A549 (cell line): ENCODE results near the gene CWC15. TPM values are rescaled to one million over a fixed set of nuclear protein-coding genes. Genes with fewer than 3 reads are reported as not detected.

Experiments used
- ATAC-seq, 2 experiments: fragments of 200-7000 bp in 1 of 2; fragments of >200 bp in 1 of 2; cut with Nextera tagmentation in 1 of 2; cut with Tn5 transposase in 1 of 2; 3 replicates each; pipeline versions ENCODE4 v1.8.0 to v1.9.1; 2018 to 2020; ENCODE audit warnings: mild to moderate bottlenecking in 1 of 2, moderate library complexity in 1 of 2
- CTCF ChIA-PET: fragments of 300-600 bp; sonication (Branson Sonifier 250); formaldehyde crosslinking; extraction: SDS; loops from one replicate; lab custom pipeline; 2021; ENCODE audit warnings: antibody characterized with exemption, inconsistent platforms; lab: Yijun Ruan, JAX
- POLR2A ChIA-PET: fragments of 350-600 bp; formaldehyde crosslinking; extraction: SDS; loops from one replicate; lab custom pipeline; 2021; ENCODE audit warnings: antibody characterized with exemption, inconsistent platforms; lab: Yijun Ruan, JAX
- DNase-seq, 2 experiments: peaks; one replicate each; pipeline versions ENCODE4 v3.0.0 to v3.0.0-alpha.2; 2011 to 2016; ENCODE audit warnings: low read depth in 1 of 2, low spot score in 1 of 2
- FAIRE-seq: peaks from 2 replicates; lab custom pipeline; 2011; peaks lifted over from hg19 to GRCh38; lab: Jason Lieb, UNC
- H3K27ac ChIP-seq, 2 experiments: fragments of >200 bp; sonication (Bioruptor Twin); formaldehyde crosslinking; 3 replicates each; pipeline ENCODE4 v1.5.1; 2016 to 2017
- H3K4me1 ChIP-seq: fragments of >200 bp; sonication (Bioruptor Twin); formaldehyde crosslinking; 3 replicates; pipeline ENCODE4 v1.6.1; 2016
- H3K4me2 ChIP-seq: fragments of >200 bp; sonication (Bioruptor Twin); formaldehyde crosslinking; 3 replicates; pipeline ENCODE4 v1.6.1; 2016
- H3K4me3 ChIP-seq: fragments of >200 bp; sonication (Bioruptor Twin); formaldehyde crosslinking; 3 replicates; pipeline ENCODE4 v1.5.1; 2016
- H3K9me3 ChIP-seq: fragments of >200 bp; sonication (Bioruptor Twin); formaldehyde crosslinking; 3 replicates; pipeline ENCODE4 v1.6.1; 2016
- BCL3 ChIP-seq: fragments of >200 bp; sonication (Bioruptor Twin); formaldehyde crosslinking; IDR thresholded peaks from 3 replicates; pipeline ENCODE4 v1.6.1; 2016
- BHLHE40 ChIP-seq: IDR thresholded peaks from 2 replicates; pipeline ENCODE4 v1.6.1; 2012; ENCODE audit warnings: low read depth, low read length, inconsistent platforms
- CBX2 ChIP-seq: fragments of 200-600 bp; sonication (generic); IDR thresholded peaks from 2 replicates; pipeline ENCODE4 v1.6.1; 2016; ENCODE audit warnings: low read depth, mild to moderate bottlenecking, borderline replicate concordance
- CBX8 ChIP-seq: fragments of 200-600 bp; sonication (generic); IDR thresholded peaks from 2 replicates; pipeline ENCODE4 v1.6.1; 2016
- CEBPB ChIP-seq, 2 experiments: fragments of >200 bp in 1 of 2; sonication (Bioruptor Twin) in 1 of 2; formaldehyde crosslinking in 1 of 2; IDR thresholded peaks; 2 replicates each; pipeline ENCODE4 v1.6.1; 2012 to 2016
- CHD2 ChIP-seq: fragments of 150-350 bp; IDR thresholded peaks from 2 replicates; pipeline ENCODE4 v1.6.1; 2014; ENCODE audit warnings: low read length; ENCODE audit not compliant: partially characterized antibody
- CHD4 ChIP-seq: fragments of 200-600 bp; sonication (generic); IDR thresholded peaks from 2 replicates; pipeline ENCODE4 v1.6.1; 2016; ENCODE audit warnings: antibody characterized with exemption, mild to moderate bottlenecking, borderline replicate concordance
- EHF ChIP-seq: fragments of 250-450 bp; sonication (Bioruptor Pico); IDR thresholded peaks from 2 replicates; pipeline ENCODE4 v1.5.0; 2020; ENCODE audit warnings: mild to moderate bottlenecking
- EP300 ChIP-seq, 2 experiments: fragments of >200 bp; sonication (Bioruptor Twin); formaldehyde crosslinking; IDR thresholded peaks; 2 replicates in 1 of 2; 3 replicates in 1 of 2; pipeline ENCODE4 v1.6.1; 2016 to 2017
- ESRRA ChIP-seq: fragments of 150-350 bp; IDR thresholded peaks from 2 replicates; pipeline ENCODE4 v1.6.1; 2014; ENCODE audit warnings: mild to moderate bottlenecking, low read length, borderline replicate concordance
- FOSB ChIP-seq: fragments of 250-450 bp; sonication (Bioruptor Pico); IDR thresholded peaks from 2 replicates; pipeline ENCODE4 v1.5.0; 2020; ENCODE audit warnings: mild to moderate bottlenecking, moderate library complexity
- FOSL2 ChIP-seq, 2 experiments: fragments of 450-650 bp in 1 of 2; fragments of >200 bp in 1 of 2; sonication (Bioruptor Twin) in 1 of 2; formaldehyde crosslinking; IDR thresholded peaks; 2 replicates each; pipeline versions ENCODE4 v1.5.0 to v1.6.1; 2016 to 2020; ENCODE audit warnings: mild to moderate bottlenecking in 1 of 2, moderate library complexity in 1 of 2
- HDAC2 ChIP-seq: fragments of 200-600 bp; sonication (generic); IDR thresholded peaks from 2 replicates; pipeline ENCODE4 v1.6.1; 2016
- HEYL ChIP-seq: fragments of 250-450 bp; sonication (Bioruptor Pico); IDR thresholded peaks from 2 replicates; pipeline ENCODE4 v1.8.0; 2021; ENCODE audit warnings: mild to moderate bottlenecking, moderate library complexity
- HOXA7 ChIP-seq: fragments of 250-450 bp; sonication (Bioruptor Pico); IDR thresholded peaks from 2 replicates; pipeline ENCODE4 v1.5.0; 2020; ENCODE audit warnings: mild to moderate bottlenecking, moderate library complexity
- HOXB13 ChIP-seq: fragments of 250-450 bp; sonication (Bioruptor Pico); IDR thresholded peaks from 2 replicates; pipeline ENCODE4 v1.5.0; 2020; ENCODE audit warnings: low read depth, mild to moderate bottlenecking, moderate library complexity
- HOXB5 ChIP-seq: fragments of 250-450 bp; sonication (Bioruptor Pico); IDR thresholded peaks from 2 replicates; pipeline ENCODE4 v1.5.0; 2020; ENCODE audit warnings: mild to moderate bottlenecking, moderate library complexity
- JUNB ChIP-seq: fragments of >200 bp; sonication (Bioruptor Twin); formaldehyde crosslinking; IDR thresholded peaks from 2 replicates; pipeline ENCODE4 v1.6.1; 2016
- RAD21 ChIP-seq, 2 experiments: fragments of >200 bp in 1 of 2; sonication (Bioruptor Twin) in 1 of 2; formaldehyde crosslinking in 1 of 2; IDR thresholded peaks in 1 of 2; conservative IDR thresholded peaks in 1 of 2; 2 replicates in 1 of 2; 3 replicates in 1 of 2; pipeline ENCODE4 v1.6.1; 2012 to 2018; ENCODE audit warnings: inconsistent platforms in 1 of 2
- RFX5 ChIP-seq: fragments of 450-650 bp; IDR thresholded peaks from 2 replicates; pipeline ENCODE4 v1.7.1; 2014; ENCODE audit warnings: antibody characterized with exemption, mild to moderate bottlenecking, moderate library complexity
- SMC3 ChIP-seq: fragments of >200 bp; sonication (Bioruptor Twin); formaldehyde crosslinking; IDR thresholded peaks from 3 replicates; pipeline ENCODE4 v1.6.1; 2018; ENCODE audit warnings: inconsistent platforms
- TFCP2L1 ChIP-seq: fragments of 250-450 bp; sonication (Bioruptor Pico); IDR thresholded peaks from 2 replicates; pipeline ENCODE4 v1.5.0; 2021; ENCODE audit warnings: mild to moderate bottlenecking
- WGBS: methylation state at CpG from one replicate; pipeline ENCODE4 v1.1.6; 2017; ENCODE audit errors: missing lambda C conversion rate; 5-methylcytosine and 5-hydroxymethylcytosine counted together
- polyA plus RNA-seq, 4 experiments: library from polyadenylated mRNA; depleted of rRNA in 3 of 4; stranded (reverse); fragments of >200 nt; fragmentation: RNase III in 1 of 4; extraction: RNeasy Plus Mini Kit Qiagen cat#74134 plus additional on column Dnase treatment in 1 of 4; gene quantifications; 2 replicates in 3 of 4; 3 replicates in 1 of 4; pipeline ENCODE4 v1.2.3, GENCODE V29; 2011 to 2017
- TF ChIP-seq, protein P1 (sequence below): IDR thresholded peaks from 2 replicates; pipeline ENCODE4 v1.6.1; 2012
- TF ChIP-seq, protein P2 (sequence below): fragments of >200 bp; sonication (Bioruptor Twin); formaldehyde crosslinking; IDR thresholded peaks from 2 replicates; pipeline ENCODE4 v1.6.1; 2016
- TF ChIP-seq, protein P3 (sequence below): IDR thresholded peaks from 2 replicates; pipeline ENCODE4 v1.6.1; 2012; ENCODE audit warnings: low read depth, borderline replicate concordance
- TF ChIP-seq, protein P4 (sequence below): IDR thresholded peaks from 2 replicates; pipeline ENCODE4 v1.6.1; 2012
- TF ChIP-seq, protein P5 (sequence below): fragments of 450-650 bp; IDR thresholded peaks from 2 replicates; pipeline ENCODE4 v1.6.1; 2014; ENCODE audit warnings: antibody characterized with exemption

CWC15 gene
- polyA plus RNA-seq, 2 of the 4 experiments (the other 2 are of a cell fraction) = 37.6 to 42.8 TPM

DNA sequence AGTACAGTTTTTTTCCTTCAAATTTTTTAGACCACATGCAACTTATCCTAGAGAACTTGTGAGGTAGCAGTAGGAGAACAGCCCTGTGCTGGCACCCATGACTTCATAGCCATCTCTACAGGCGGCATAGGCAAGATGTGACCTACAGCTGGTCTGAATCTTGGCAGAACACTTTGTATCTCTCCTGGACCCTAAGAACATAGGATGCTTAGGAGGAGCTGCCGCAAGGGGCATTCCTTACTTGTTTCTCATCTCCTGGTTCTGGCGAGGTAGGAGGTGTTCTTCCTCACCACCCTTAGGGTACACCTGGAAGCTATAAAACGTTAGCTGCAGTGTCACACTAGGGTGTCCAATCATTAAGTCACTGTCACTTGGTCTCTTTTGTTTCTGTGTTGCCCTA lies 16.4 kb downstream of the CWC15 start:
- Histone ChIP-seq H3K9me3 (no peaks in the 10 kb centered on the region), H3K27ac (no peak overlapping the region), H3K4me1 (no peaks in the 10 kb centered on the region), H3K4me3 (no peak overlapping the region), H3K4me2 (no peak overlapping the region)
- FAIRE-seq = no peak
- no peak for ATAC-seq
- TF ChIP-seq HOXA7 (CRISPR knock-in tag) (no peak), CBX2 (no peak), BCL3 (no peak), TFCP2L1 (no peak), HOXB13 (CRISPR knock-in tag) (no peak), CHD4 (no peak), JUNB (no peak), CBX8 (no peak), BHLHE40 (no peak), FOSL2 (IDR thresholded peaks at IDR 0.05) (no peak), FOSL2 (CRISPR knock-in tag; IDR thresholded peaks at IDR 0.05) (no peak), ESRRA (no peak), HDAC2 (no peak), SMC3 (no peak), HOXB5 (no peak), EHF (CRISPR knock-in tag) (no peak), CHD2 (no peak)
- TF ChIP-seq, protein P1, sequence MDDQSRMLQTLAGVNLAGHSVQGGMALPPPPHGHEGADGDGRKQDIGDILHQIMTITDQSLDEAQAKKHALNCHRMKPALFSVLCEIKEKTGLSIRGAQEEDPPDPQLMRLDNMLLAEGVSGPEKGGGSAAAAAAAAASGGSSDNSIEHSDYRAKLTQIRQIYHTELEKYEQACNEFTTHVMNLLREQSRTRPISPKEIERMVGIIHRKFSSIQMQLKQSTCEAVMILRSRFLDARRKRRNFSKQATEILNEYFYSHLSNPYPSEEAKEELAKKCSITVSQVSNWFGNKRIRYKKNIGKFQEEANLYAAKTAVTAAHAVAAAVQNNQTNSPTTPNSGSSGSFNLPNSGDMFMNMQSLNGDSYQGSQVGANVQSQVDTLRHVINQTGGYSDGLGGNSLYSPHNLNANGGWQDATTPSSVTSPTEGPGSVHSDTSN = no peak
- TF ChIP-seq, protein P2, sequence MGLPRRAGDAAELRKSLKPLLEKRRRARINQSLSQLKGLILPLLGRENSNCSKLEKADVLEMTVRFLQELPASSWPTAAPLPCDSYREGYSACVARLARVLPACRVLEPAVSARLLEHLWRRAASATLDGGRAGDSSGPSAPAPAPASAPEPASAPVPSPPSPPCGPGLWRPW = no peak
- TF ChIP-seq, protein P3, sequence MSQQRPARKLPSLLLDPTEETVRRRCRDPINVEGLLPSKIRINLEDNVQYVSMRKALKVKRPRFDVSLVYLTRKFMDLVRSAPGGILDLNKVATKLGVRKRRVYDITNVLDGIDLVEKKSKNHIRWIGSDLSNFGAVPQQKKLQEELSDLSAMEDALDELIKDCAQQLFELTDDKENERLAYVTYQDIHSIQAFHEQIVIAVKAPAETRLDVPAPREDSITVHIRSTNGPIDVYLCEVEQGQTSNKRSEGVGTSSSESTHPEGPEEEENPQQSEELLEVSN = no peak
- TF ChIP-seq, protein P4, sequence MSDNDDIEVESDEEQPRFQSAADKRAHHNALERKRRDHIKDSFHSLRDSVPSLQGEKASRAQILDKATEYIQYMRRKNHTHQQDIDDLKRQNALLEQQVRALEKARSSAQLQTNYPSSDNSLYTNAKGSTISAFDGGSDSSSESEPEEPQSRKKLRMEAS = no peak
- ChIA-PET POLR2A (no interaction called here), CTCF (interaction anchor here (1.3 to 1.5 kb wide), 2 partner anchors 11 to 84 kb away, joined by 3 to 5 read pairs; no protein-coding TSS in a partner anchor)
- DNase-seq = no peak
- WGBS = 63% methylated on average over 4 of the region's 4 CpGs

- Histone ChIP-seq H3K4me3 (no peak overlapping the region), H3K9me3 (no peaks in the 10 kb centered on the region), H3K27ac (no peak overlapping the region), H3K4me2 (no peak overlapping the region), H3K4me1 (no peaks in the 10 kb centered on the region)
- FAIRE-seq (no peak), DNase-seq (no peak), ATAC-seq (no peak)
- ChIA-PET POLR2A (no interaction called here), CTCF (interaction anchor here (1.4 kb wide), 1 partner anchor 331 kb away, joined by 3 read pairs; no protein-coding TSS in a partner anchor)
- WGBS = 94% methylated on average over 1 of the region's 1 CpG
- no peak for TF ChIP-seq FOSB (CRISPR knock-in tag)
- TF ChIP-seq RFX5 = no peak
- no peak for TF ChIP-seq HEYL (CRISPR knock-in tag)
- TF ChIP-seq CEBPB (IDR thresholded peaks at IDR 0.05) = no peak
- TF ChIP-seq RAD21 (conservative IDR thresholded peaks at IDR 0.05 in 1 of 2, IDR thresholded peaks at IDR 0.05 in 1 of 2) = no peak
- TF ChIP-seq JUNB = no peak
- TF ChIP-seq, protein P5, sequence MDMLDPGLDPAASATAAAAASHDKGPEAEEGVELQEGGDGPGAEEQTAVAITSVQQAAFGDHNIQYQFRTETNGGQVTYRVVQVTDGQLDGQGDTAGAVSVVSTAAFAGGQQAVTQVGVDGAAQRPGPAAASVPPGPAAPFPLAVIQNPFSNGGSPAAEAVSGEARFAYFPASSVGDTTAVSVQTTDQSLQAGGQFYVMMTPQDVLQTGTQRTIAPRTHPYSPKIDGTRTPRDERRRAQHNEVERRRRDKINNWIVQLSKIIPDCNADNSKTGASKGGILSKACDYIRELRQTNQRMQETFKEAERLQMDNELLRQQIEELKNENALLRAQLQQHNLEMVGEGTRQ = no peak
- no peak for TF ChIP-seq EP300 (IDR thresholded peaks at IDR 0.05)
- no peak for TF ChIP-seq TFCP2L1
- no peak for TF ChIP-seq FOSL2 (IDR thresholded peaks at IDR 0.05)
- TF ChIP-seq FOSL2 (CRISPR knock-in tag; IDR thresholded peaks at IDR 0.05) = no peak
Observed at GRCh38 chr11:94954753-94955152, 18.6 kb downstream of the CWC15 start.
